SK-N-SH (cell line): ENCODE measurements around the gene BTBD9. TPM values are rescaled to one million over a fixed set of nuclear protein-coding genes. Genes with fewer than 3 reads are reported as not detected.
"Not testable (repeated sequence)": the region's sequence is repeated elsewhere in the genome, so short reads cannot be mapped to it uniquely, and the experiment has no call there.

ENCODE experiments used
- CTCF ChIA-PET: fragments of 300-600, 350-600 bp; formaldehyde crosslinking; extraction: SDS; loops from one replicate; lab custom pipeline; 2021; lab: Yijun Ruan, JAX
- POLR2A ChIA-PET: fragments of 350-600 bp; sonication (Branson Sonifier 250); formaldehyde crosslinking; extraction: SDS; loops from one replicate; lab custom pipeline; 2020; ENCODE audit warnings: antibody characterized with exemption, inconsistent platforms; lab: Yijun Ruan, JAX
- DNase-seq: peaks from one replicate; pipeline ENCODE4 v3.0.0; 2012
- H2AFZ ChIP-seq: fragments of 200-600 bp; sonication (generic); 2 replicates; pipeline ENCODE4 v1.8.1; 2016; ENCODE audit warnings: antibody characterized with exemption, mild to moderate bottlenecking, low read depth
- H3F3A ChIP-seq: fragments of 200-600 bp; sonication (generic); replicated peaks from 2 replicates; pipeline ENCODE3; 2016; ENCODE audit warnings: antibody characterized with exemption, mild to moderate bottlenecking; ENCODE audit not compliant: insufficient read depth
- H3K27ac ChIP-seq, 2 experiments: fragments of 200-500 bp in 1 of 2; fragments of 200-600 bp in 1 of 2; sonication (Bioruptor generic) in 1 of 2; sonication (generic), shearing (Covaris generic) in 1 of 2; 2 replicates each; pipeline versions ENCODE4 v1.5.1 to v1.6.1; 2014 to 2016; ENCODE audit warnings: low read depth in 2 of 2, inconsistent platforms in 1 of 2, low read length in 1 of 2, mild to moderate bottlenecking in 1 of 2, mixed read lengths in 1 of 2
- H3K27me3 ChIP-seq: fragments of 200-600 bp; sonication (generic), shearing (Covaris generic); 2 replicates; pipeline ENCODE4 v1.6.1; 2016; ENCODE audit warnings: mixed run types; ENCODE audit not compliant: insufficient read depth
- H3K36me3 ChIP-seq, 2 experiments: fragments of 200-500 bp in 1 of 2; fragments of 200-600 bp in 1 of 2; sonication (Bioruptor generic) in 1 of 2; sonication (generic) in 1 of 2; replicated peaks in 1 of 2; 2 replicates each; pipeline versions ENCODE3 to v1.5.1; 2014 to 2016; ENCODE audit warnings: low read length in 1 of 2, mild to moderate bottlenecking in 1 of 2; ENCODE audit not compliant: insufficient read depth in 2 of 2, control insufficient read depth in 1 of 2
- H3K4me1 ChIP-seq, 2 experiments: fragments of 200-500 bp in 1 of 2; fragments of 200-600 bp in 1 of 2; sonication (Bioruptor generic) in 1 of 2; sonication (generic), shearing (Covaris generic) in 1 of 2; 2 replicates each; pipeline versions ENCODE4 v1.5.1 to v1.6.1; 2014 to 2016; ENCODE audit warnings: low read depth in 1 of 2, low read length in 1 of 2, mixed run types in 1 of 2; ENCODE audit not compliant: insufficient read depth in 2 of 2, control insufficient read depth in 1 of 2
- H3K4me2 ChIP-seq: fragments of 200-600 bp; sonication (generic), shearing (Covaris generic); 2 replicates; pipeline ENCODE4 v1.6.1; 2017; ENCODE audit warnings: mixed run types
- H3K4me3 ChIP-seq, 2 experiments: fragments of 200-500 bp in 1 of 2; fragments of 200-600 bp in 1 of 2; sonication (Bioruptor generic) in 1 of 2; sonication (generic), shearing (Covaris generic) in 1 of 2; 2 replicates each; pipeline versions ENCODE4 v1.5.1 to v1.8.1; 2014 to 2016; ENCODE audit warnings: low read depth in 2 of 2, inconsistent platforms in 1 of 2, low read length in 1 of 2, mild to moderate bottlenecking in 1 of 2, mixed read lengths in 1 of 2, moderate library complexity in 1 of 2
- H3K79me2 ChIP-seq: fragments of 200-600 bp; sonication (generic); 2 replicates; pipeline ENCODE4 v1.8.1; 2017; ENCODE audit warnings: mild to moderate bottlenecking; ENCODE audit not compliant: insufficient read depth
- H3K9ac ChIP-seq: fragments of 200-600 bp; sonication (generic); 2 replicates; pipeline ENCODE4 v1.6.1; 2017; ENCODE audit warnings: mixed run types
- H3K9me2 ChIP-seq: fragments of 200-600 bp; sonication (generic); 2 replicates; pipeline ENCODE4 v1.6.1; 2017; ENCODE audit warnings: mixed run types
- H3K9me3 ChIP-seq: fragments of 200-600 bp; sonication (generic); 2 replicates; pipeline ENCODE4 v1.6.1; 2017; ENCODE audit warnings: mixed run types, mild to moderate bottlenecking, moderate library complexity
- H4K20me1 ChIP-seq: fragments of 200-600 bp; sonication (generic); 2 replicates; pipeline ENCODE4 v1.6.1; 2017; ENCODE audit warnings: mild to moderate bottlenecking, mixed run types; ENCODE audit not compliant: insufficient read depth
- NFIC ChIP-seq: IDR thresholded peaks from 2 replicates; pipeline ENCODE4 v1.4.0; 2012; ENCODE audit warnings: borderline replicate concordance
- SIN3A ChIP-seq: IDR thresholded peaks from 2 replicates; pipeline ENCODE4 v1.6.1; 2012; ENCODE audit warnings: low read depth, mild to moderate bottlenecking, low read length, moderate library complexity, borderline replicate concordance
- USF2 ChIP-seq: fragments of 150-350 bp; IDR thresholded peaks from 2 replicates; pipeline ENCODE4 v1.6.1; 2017; ENCODE audit warnings: antibody characterized with exemption, low read length, low read depth, borderline replicate concordance
- ZBTB33 ChIP-seq: IDR thresholded peaks from 2 replicates; pipeline ENCODE4 v1.4.0; 2012; ENCODE audit warnings: low read depth, borderline replicate concordance
- WGBS: methylation state at CpG from one replicate; pipeline ENCODE4 v1.1.6; 2017; ENCODE audit warnings: low lambda C conversion rate; 5-methylcytosine and 5-hydroxymethylcytosine counted together
- polyA plus RNA-seq, 3 experiments: library from polyadenylated mRNA; depleted of rRNA; stranded (reverse); fragments of >200 nt; gene quantifications; 2 replicates each; pipeline ENCODE4 v1.2.3, GENCODE V29; 2012
- TF ChIP-seq, protein P1 (sequence below): IDR thresholded peaks from 2 replicates; pipeline ENCODE4 v1.6.1; 2012; ENCODE audit warnings: mild to moderate bottlenecking, low read depth, low read length, moderate library complexity

BTBD9 gene
- polyA plus RNA-seq, 1 of the 3 experiments (the other 2 are of a cell fraction): 2.2 TPM

GRCh38 chr6:38625217-38625616 is 14.5 kb downstream of the BTBD9 start (continued):
- TF ChIP-seq ZBTB33: no peak
- TF ChIP-seq NFIC: no peak
- no peak for TF ChIP-seq USF2
- TF ChIP-seq, protein P1, sequence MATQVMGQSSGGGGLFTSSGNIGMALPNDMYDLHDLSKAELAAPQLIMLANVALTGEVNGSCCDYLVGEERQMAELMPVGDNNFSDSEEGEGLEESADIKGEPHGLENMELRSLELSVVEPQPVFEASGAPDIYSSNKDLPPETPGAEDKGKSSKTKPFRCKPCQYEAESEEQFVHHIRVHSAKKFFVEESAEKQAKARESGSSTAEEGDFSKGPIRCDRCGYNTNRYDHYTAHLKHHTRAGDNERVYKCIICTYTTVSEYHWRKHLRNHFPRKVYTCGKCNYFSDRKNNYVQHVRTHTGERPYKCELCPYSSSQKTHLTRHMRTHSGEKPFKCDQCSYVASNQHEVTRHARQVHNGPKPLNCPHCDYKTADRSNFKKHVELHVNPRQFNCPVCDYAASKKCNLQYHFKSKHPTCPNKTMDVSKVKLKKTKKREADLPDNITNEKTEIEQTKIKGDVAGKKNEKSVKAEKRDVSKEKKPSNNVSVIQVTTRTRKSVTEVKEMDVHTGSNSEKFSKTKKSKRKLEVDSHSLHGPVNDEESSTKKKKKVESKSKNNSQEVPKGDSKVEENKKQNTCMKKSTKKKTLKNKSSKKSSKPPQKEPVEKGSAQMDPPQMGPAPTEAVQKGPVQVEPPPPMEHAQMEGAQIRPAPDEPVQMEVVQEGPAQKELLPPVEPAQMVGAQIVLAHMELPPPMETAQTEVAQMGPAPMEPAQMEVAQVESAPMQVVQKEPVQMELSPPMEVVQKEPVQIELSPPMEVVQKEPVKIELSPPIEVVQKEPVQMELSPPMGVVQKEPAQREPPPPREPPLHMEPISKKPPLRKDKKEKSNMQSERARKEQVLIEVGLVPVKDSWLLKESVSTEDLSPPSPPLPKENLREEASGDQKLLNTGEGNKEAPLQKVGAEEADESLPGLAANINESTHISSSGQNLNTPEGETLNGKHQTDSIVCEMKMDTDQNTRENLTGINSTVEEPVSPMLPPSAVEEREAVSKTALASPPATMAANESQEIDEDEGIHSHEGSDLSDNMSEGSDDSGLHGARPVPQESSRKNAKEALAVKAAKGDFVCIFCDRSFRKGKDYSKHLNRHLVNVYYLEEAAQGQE: no peak
- TF ChIP-seq SIN3A: no peak

DNA sequence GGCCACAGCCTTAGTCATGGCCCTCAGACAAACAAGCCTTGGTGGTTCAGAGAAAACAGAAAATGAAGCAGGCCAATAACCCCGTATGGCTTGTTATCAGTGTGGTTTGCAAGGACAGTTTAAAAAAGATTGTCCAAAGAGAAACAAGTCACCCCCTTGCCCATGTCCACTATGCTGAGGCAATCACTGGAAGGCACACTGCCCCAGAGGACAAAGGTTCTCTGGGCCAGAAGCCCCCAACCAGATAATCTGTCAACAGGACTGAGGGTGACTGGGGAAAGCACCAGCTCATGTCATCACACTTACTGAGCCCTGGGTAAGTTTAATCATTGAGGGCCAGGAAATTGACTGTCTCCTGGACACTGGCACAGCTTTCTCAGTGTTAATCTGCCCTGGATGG is 20.4 kb downstream of the BTBD9 start:
- H3K4me2 ChIP-seq, H3K4me3 ChIP-seq, DNase-seq, POLR2A ChIA-PET, H3K27ac ChIP-seq, H3K9ac ChIP-seq, H3K36me3 ChIP-seq, H3F3A ChIP-seq, H3K27me3 ChIP-seq, H3K79me2 ChIP-seq, H2AFZ ChIP-seq, H3K9me3 ChIP-seq, CTCF ChIA-PET, H4K20me1 ChIP-seq, H3K9me2 ChIP-seq, H3K4me1 ChIP-seq: not testable (repeated sequence)
- 85% methylated on average over 1 of the region's 1 CpG for WGBS

DNA sequence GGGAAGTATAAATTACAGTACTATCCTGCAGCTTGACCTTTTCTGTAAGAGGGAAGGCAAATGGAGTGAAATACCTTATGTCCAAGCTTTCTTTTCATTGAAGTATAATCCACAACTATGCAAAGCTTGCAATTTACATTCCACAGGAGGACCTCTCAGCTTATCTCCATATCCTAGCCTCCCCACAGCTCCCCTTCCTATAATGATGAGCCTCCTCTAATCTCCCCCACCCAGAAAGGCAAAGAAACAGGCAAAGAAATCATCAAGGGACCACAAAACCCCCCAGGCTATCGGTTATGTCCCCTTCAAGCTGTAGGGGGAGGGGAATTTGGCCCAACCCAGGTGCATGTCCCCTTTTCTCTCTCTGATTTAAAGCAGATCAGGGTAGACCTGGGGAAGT is 21.4 kb downstream of the BTBD9 start:
- POLR2A ChIA-PET, H4K20me1 ChIP-seq, DNase-seq, CTCF ChIA-PET, H3K4me1 ChIP-seq, H3K27me3 ChIP-seq, H3K36me3 ChIP-seq, H3K9me2 ChIP-seq, H3K4me2 ChIP-seq, H3K9me3 ChIP-seq, H3K27ac ChIP-seq, H2AFZ ChIP-seq, H3K4me3 ChIP-seq, H3K9ac ChIP-seq, H3F3A ChIP-seq, H3K79me2 ChIP-seq: not testable (repeated sequence)
- WGBS: 67% methylated on average over 1 of the region's 1 CpG
